T-helper 2 cell (primary cell): ENCODE measurements around the gene F2RL2.

Source experiments
- DNase-seq, 5 experiments: peaks; one replicate each; pipeline versions ENCODE4 v3.0.0 to v3.0.0-alpha.2; 2012 to 2022

The F2RL2 gene

DNA sequence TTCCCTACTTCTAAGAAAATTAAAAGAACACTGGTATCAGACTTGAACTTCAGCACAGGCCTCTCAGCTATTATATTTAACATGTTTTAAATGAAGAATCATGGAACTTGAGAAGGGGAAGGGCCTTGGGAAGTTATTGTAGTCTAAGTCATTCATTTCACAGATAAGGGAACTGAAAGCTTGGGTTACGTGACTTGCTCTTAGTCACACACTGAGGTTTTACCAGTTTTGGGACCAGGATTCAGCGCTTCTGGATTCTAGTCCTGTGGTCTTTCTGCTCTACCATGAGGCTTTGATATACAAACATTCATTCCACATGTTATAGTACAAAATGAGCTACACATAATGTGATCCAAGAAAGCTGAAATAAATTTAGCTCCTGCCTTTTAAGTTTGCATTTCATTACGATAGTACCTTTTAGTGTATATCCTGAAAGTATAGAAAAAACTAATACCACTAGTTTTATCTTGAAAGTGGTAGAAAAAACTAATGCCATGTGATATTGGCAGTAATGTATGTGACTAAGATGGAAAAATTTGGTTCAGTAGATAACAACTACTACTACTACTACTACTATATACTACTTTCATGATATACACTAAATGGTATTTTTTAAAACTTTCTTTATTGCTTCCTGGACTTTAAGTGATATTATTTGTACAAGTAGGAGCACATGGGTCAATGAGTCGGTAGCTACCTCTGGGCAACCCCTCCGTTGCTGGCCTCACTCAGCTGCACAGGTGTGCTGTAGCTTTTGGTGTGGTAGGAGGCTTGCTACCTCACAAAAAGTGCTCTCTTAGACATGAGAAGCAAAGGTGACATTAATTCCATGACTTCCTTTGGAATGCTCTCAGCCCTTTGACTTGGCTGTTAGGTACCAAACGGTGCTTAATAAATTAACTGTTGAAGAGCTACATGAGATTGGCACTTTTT, 40.7 kb downstream of the F2RL2 start:
- peak in 1 of 5 experiments; percentile 53 for DNase-seq

DNA sequence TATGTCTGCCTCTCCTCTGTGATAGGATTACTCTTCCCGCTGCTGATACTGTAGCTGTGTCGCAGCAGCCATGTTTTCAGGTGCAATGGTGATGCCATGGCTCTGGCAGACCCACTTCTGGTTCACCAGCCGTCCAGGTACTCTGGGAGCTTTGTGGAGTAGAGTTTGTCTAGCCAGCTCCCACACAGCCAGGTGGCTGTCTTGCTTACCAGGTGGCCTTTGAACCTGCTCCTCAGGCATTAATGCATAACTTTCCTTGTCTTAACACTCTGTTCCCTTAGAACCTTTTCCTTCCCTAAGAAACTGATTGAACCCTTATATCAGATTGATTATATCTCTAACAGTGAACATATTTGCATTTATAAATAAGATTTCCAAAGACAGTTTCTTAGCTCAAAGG, 42.2 kb downstream of the F2RL2 start:
- no peak for DNase-seq

DNA sequence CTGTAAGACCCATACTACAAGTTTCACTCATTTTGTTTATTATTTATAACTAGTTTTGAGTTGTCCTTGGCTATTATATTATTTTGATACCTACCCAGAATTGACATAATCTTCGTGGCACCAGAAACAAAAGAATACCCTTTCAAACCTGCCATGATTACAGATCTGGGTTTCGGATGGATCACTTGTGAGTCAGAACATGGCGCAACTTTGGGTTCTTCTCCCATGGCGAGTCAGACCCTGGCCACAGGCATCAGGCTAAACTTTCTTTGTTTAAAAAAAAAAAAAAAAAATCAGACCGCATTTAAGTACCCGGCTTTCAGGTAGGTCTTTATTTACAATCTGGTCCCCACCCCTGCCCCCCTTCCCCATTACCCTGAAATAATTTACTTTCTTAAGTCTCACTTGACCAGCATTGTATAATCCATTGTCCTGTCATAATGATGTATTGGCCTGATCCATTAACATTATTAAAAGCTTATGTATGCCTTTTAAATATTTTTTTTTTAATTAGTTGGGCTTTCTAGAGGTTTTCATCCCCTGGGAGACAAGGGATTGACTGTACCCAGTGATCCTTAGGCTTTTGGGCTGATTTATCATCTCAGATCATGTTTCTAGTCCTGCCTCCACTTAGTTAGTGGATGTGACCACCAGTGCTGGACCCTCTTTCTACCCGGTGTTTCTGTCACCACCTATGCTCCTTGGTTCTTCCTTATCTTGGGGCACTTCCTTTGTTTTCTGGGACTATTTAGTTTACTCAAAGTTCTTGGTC, 43.9 kb downstream of the F2RL2 start:
- no peak for DNase-seq

GRCh38 chr5:76576996-76577395, 46.2 kb downstream of the F2RL2 start:
- DNase-seq: no peak

DNA sequence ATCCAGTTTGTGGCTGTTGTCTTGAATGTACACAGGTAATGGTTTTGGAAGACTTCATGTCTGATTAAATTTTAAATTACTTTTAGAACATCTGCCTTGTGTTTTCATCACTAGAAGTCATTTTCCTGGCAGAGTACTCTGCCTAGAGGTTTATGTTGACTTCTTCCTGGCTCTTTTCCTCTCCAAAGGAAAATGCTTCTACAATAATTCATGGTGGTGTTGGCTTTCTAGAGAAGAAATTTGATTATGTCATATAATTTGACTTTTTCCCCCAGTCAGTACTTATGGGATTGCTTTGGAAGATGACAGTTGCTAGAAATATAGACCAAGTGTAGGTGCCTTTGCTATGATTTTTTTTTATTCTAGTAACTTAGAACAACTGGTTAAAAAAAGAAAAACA, 46.8 kb downstream of the F2RL2 start:
- DNase-seq: no peak

DNA sequence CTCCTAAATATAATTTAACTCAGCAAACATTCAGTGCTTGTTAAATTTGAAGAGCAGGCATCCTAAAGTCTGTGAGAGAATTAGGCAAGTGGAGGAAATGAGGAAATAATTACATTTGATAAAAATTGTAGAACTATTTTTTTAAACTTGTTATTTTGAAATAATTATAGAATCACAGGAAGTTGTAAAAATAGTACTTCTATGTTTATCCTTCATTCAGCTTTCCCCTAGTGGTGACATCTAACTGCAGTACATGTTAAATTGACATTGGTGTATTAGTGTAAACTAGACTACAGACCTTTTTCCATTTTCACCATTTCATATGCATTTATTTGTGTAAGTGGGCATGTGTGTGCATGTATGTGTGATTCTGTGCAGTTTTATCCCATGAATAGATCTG, 51.6 kb downstream of the F2RL2 start:
- DNase-seq: no peak

GRCh38 chr5:76570153-76570552, 53.0 kb downstream of the F2RL2 start:
- DNase-seq: no peak
